Astrocyte of the cerebellum (primary cell): Measurements from ENCODE around the gene ZNF785.

Experiments
- DNase-seq: peaks from one replicate; pipeline ENCODE4 v3.0.0-alpha.2; 2011; ENCODE audit warnings: low read depth
- H3K4me3 ChIP-seq: 2 replicates; pipeline ENCODE4 v1.5.1; 2011; ENCODE audit warnings: mild to moderate bottlenecking, low read depth, low read length, moderate library complexity
- CTCF ChIP-seq: IDR thresholded peaks from 2 replicates; pipeline ENCODE4 v1.5.1; 2012; ENCODE audit warnings: low read length, low read depth, moderate library complexity, mild to moderate bottlenecking; ENCODE audit errors: missing control alignments
- in situ Hi-C: cut with HindIII; loops from 2 replicates; pipeline ENCODE4 v1.10.0; 2017; ENCODE audit warnings: low sequenced_read_pairs

The ZNF785 gene

GRCh38 chr16:30557707-30557956 lies 27.9 kb downstream of the ZNF785 start:
- TF ChIP-seq CTCF = peak; percentile 3
- peak overlapping the region; percentile 83 for H3K4me3 ChIP-seq
- DNase-seq = no peak
- in situ Hi-C loops = no loop called here

- H3K4me3 ChIP-seq = no peak overlapping the region
- TF ChIP-seq CTCF = no peak
- no peak for DNase-seq
- in situ Hi-C loops = no loop called here
Measured at GRCh38 chr16:30556125-30556473, 29.4 kb downstream of the ZNF785 start.

GRCh38 chr16:30555315-30556124 lies 30.0 kb downstream of the ZNF785 start:
- no peak for DNase-seq
- in situ Hi-C loops = no loop called here
- no peak for TF ChIP-seq CTCF
- H3K4me3 ChIP-seq = no peak overlapping the region

- DNase-seq = no peak
- in situ Hi-C loops = no loop called here
- no peak for TF ChIP-seq CTCF
- no peak overlapping the region for H3K4me3 ChIP-seq
Measured at GRCh38 chr16:30554557-30555314, 30.8 kb downstream of the ZNF785 start.

GRCh38 chr16:30553393-30553899 lies 32.1 kb downstream of the ZNF785 start:
- no peak for DNase-seq
- no peak overlapping the region for H3K4me3 ChIP-seq
- in situ Hi-C loops = no loop called here
- TF ChIP-seq CTCF = no peak

- in situ Hi-C loops = no loop called here
- H3K4me3 ChIP-seq = no peak overlapping the region
- no peak for DNase-seq
- TF ChIP-seq CTCF = no peak
Measured at GRCh38 chr16:30552956-30553355, 32.5 kb downstream of the ZNF785 start.
